Neural progenitor cell (in vitro differentiated cells): ENCODE data around the gene SMAD2.

Experiments
- CTCF ChIP-seq: fragments of 200-600 bp; sonication (generic); IDR thresholded peaks from 2 replicates; pipeline ENCODE4 v1.5.1; 2017; ENCODE audit warnings: antibody characterized with exemption, mild to moderate bottlenecking
- EZH2phosphoT487 ChIP-seq: fragments of 200-600 bp; sonication (generic); IDR thresholded peaks from 2 replicates; pipeline ENCODE4 v1.6.1; 2017; ENCODE audit warnings: antibody characterized with exemption

GRCh38 chr18:47883771-47884413 is 46.6 kb downstream of the SMAD2 start:
- TF ChIP-seq CTCF (no peak), EZH2phosphoT487 (no peak)
